Neural progenitor cell (in vitro differentiated cells): ENCODE measurements around the gene MRPL19. TPM values are rescaled to one million over a fixed set of nuclear protein-coding genes. Genes with fewer than 3 reads are reported as not detected.
A peak's percentile ranks its signal among the peaks of the same experiment; 100 is the strongest.

Experiments used
- DNase-seq: peaks from one replicate; pipeline ENCODE4 v3.0.0-alpha.2; 2016; ENCODE audit warnings: low spot score
- H2AFZ ChIP-seq: fragments of 200-600 bp; sonication (generic); replicated peaks from 2 replicates; pipeline ENCODE4 v1.6.1; 2016; ENCODE audit warnings: antibody characterized with exemption
- H3F3A ChIP-seq: fragments of 200-600 bp; sonication (generic); 2 replicates; pipeline ENCODE4 v1.6.1; 2016; ENCODE audit warnings: antibody characterized with exemption, low read depth
- H3K27ac ChIP-seq: fragments of 200-600 bp; sonication (generic); 2 replicates; pipeline ENCODE4 v1.5.1; 2016; ENCODE audit warnings: mild to moderate bottlenecking
- H3K27me3 ChIP-seq: fragments of 200-600 bp; sonication (generic); 2 replicates; pipeline ENCODE4 v1.6.1; 2016; ENCODE audit warnings: mild to moderate bottlenecking, moderate library complexity
- H3K36me3 ChIP-seq: fragments of 200-600 bp; sonication (generic); 2 replicates; pipeline ENCODE4 v1.5.1; 2016
- H3K4me1 ChIP-seq: fragments of 200-600 bp; sonication (generic); 2 replicates; pipeline ENCODE4 v1.6.1; 2016; ENCODE audit warnings: mixed run types
- H3K4me2 ChIP-seq: fragments of 200-600 bp; sonication (generic); 2 replicates; pipeline ENCODE4 v1.6.1; 2016
- H3K4me3 ChIP-seq: fragments of 200-600 bp; sonication (generic); 2 replicates; pipeline ENCODE4 v1.5.1; 2016
- H3K79me2 ChIP-seq: fragments of 200-600 bp; sonication (generic); 2 replicates; pipeline ENCODE4 v1.6.1; 2016; ENCODE audit warnings: low read depth
- H3K9ac ChIP-seq: fragments of 200-600 bp; sonication (generic); 2 replicates; pipeline ENCODE4 v1.6.1; 2016
- H3K9me3 ChIP-seq: fragments of 200-600 bp; sonication (generic); 2 replicates; pipeline ENCODE4 v1.5.1; 2016; ENCODE audit warnings: low read depth
- H4K20me1 ChIP-seq: fragments of 200-600 bp; sonication (generic); 2 replicates; pipeline ENCODE4 v1.6.1; 2016; ENCODE audit warnings: low read depth
- H3K27ac Mint-ChIP-seq: 3 replicates; pipeline ENCODE4 v1.8.0; 2021; ENCODE audit warnings: mixed read lengths
- H3K27me3 Mint-ChIP-seq: 2 replicates; pipeline ENCODE4 v1.8.0; 2022; ENCODE audit warnings: low read depth, mild to moderate bottlenecking, inconsistent platforms, moderate library complexity, mixed read lengths; ENCODE audit not compliant: insufficient read depth
- H3K36me3 Mint-ChIP-seq: 3 replicates; pipeline ENCODE4 v1.8.0; 2021; ENCODE audit warnings: mixed read lengths
- H3K4me1 Mint-ChIP-seq: 3 replicates; pipeline ENCODE4 v1.8.0; 2021; ENCODE audit warnings: mixed read lengths
- H3K4me3 Mint-ChIP-seq: 3 replicates; pipeline ENCODE4 v1.8.0; 2021; ENCODE audit warnings: mild to moderate bottlenecking, moderate library complexity, mixed read lengths
- H3K9me3 Mint-ChIP-seq: 3 replicates; pipeline ENCODE4 v1.8.0; 2020; ENCODE audit warnings: mixed read lengths
- EZH2 ChIP-seq: fragments of 200-600 bp; sonication (generic); IDR thresholded peaks from 2 replicates; pipeline ENCODE4 v1.6.1; 2017; ENCODE audit warnings: antibody characterized with exemption, mild to moderate bottlenecking, moderate library complexity
- EZH2phosphoT487 ChIP-seq: fragments of 200-600 bp; sonication (generic); IDR thresholded peaks from 2 replicates; pipeline ENCODE4 v1.6.1; 2017; ENCODE audit warnings: antibody characterized with exemption
- total RNA-seq: library from RNA; depleted of rRNA; stranded (reverse); fragments of >200 nt; gene quantifications from 2 replicates; pipeline ENCODE4 v1.2.3, GENCODE V29; 2015; ENCODE audit warnings: low replicate concordance
- TF ChIP-seq, protein P1 (sequence below): fragments of 200-600 bp; sonication (generic); IDR thresholded peaks from 2 replicates; pipeline ENCODE4 v1.5.1; 2017; ENCODE audit warnings: antibody characterized with exemption, mild to moderate bottlenecking

The MRPL19 gene
- total RNA-seq, 1 donor from 2014 or later = 80.4 TPM

DNA sequence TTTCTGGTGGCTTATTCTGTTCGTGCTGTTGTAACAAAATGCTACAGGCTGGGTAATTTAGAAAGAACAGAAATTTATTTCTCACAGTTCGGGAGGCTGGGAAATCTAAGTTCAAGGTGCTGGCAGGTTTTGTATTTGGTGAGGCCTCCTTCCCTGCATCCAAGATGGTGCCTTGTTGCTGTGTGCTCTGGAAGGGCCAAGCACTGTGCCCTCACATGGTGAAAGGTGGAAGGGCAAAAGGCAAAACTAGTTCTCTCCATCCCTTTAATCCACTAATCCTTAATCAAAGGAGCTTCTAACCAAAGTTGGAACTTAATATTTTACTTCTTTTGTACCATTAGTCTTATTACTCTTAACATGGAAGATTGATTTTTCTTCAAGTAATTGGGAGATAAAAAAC lies 7.4 kb downstream of the MRPL19 start:
- Histone ChIP-seq H3K9me3 (no peaks in the 10 kb centered on the region), H3K4me2 (no peak overlapping the region), H2AFZ (no peak overlapping the region), H3K4me1 (no peaks in the 10 kb centered on the region), H4K20me1 (peaks cover 3% of the 10 kb centered on the region), H3K4me3 (no peak overlapping the region), H3K27ac (no peak overlapping the region), H3K79me2 (peaks cover 36% of the 10 kb centered on the region), H3K27me3 (no peaks in the 10 kb centered on the region), H3K9ac (no peak overlapping the region), H3K36me3 (peaks cover 54% of the 10 kb centered on the region), H3F3A (no peaks in the 10 kb centered on the region)
- no peak overlapping the region for H3K4me3 Mint-ChIP-seq
- H3K27ac Mint-ChIP-seq = no peak overlapping the region
- no peak for TF ChIP-seq EZH2phosphoT487
- TF ChIP-seq, protein P1, sequence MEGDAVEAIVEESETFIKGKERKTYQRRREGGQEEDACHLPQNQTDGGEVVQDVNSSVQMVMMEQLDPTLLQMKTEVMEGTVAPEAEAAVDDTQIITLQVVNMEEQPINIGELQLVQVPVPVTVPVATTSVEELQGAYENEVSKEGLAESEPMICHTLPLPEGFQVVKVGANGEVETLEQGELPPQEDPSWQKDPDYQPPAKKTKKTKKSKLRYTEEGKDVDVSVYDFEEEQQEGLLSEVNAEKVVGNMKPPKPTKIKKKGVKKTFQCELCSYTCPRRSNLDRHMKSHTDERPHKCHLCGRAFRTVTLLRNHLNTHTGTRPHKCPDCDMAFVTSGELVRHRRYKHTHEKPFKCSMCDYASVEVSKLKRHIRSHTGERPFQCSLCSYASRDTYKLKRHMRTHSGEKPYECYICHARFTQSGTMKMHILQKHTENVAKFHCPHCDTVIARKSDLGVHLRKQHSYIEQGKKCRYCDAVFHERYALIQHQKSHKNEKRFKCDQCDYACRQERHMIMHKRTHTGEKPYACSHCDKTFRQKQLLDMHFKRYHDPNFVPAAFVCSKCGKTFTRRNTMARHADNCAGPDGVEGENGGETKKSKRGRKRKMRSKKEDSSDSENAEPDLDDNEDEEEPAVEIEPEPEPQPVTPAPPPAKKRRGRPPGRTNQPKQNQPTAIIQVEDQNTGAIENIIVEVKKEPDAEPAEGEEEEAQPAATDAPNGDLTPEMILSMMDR = peak; percentile 7
- peaks cover 5% of the 10 kb centered on the region for H3K9me3 Mint-ChIP-seq
- H3K27me3 Mint-ChIP-seq = no peaks in the 10 kb centered on the region
- H3K4me1 Mint-ChIP-seq = no peaks in the 10 kb centered on the region
- peaks cover 75% of the 10 kb centered on the region for H3K36me3 Mint-ChIP-seq
- no peak for DNase-seq

DNA sequence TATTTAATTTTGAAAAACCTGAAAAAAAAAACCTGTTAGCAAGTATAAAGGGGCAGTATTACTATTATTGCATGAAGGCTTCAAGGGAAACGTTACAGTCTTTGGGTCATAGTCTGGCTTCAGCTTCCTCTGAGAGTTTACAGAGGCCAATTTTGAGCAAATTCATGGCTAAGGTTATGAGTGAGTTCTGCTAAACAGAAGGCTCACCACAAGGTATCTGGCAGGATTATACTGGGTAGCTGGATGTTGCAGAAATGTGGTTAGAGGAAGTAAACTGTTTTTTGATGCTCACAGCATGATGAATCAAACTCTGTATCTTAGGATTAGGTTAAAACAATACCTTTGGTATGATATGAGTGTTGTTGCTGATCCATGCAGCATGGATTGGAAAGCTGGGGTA lies 9.3 kb downstream of the MRPL19 start:
- Mint-ChIP-seq H3K27ac (no peak overlapping the region), H3K36me3 (peaks cover 80% of the 10 kb centered on the region), H3K4me1 (no peaks in the 10 kb centered on the region), H3K9me3 (peaks cover 10% of the 10 kb centered on the region), H3K4me3 (no peak overlapping the region), H3K27me3 (no peaks in the 10 kb centered on the region)
- H3K36me3 ChIP-seq = peaks cover 54% of the 10 kb centered on the region
- no peaks in the 10 kb centered on the region for H3F3A ChIP-seq
- H3K4me2 ChIP-seq = no peak overlapping the region
- H3K27me3 ChIP-seq = no peaks in the 10 kb centered on the region
- peaks cover 3% of the 10 kb centered on the region for H4K20me1 ChIP-seq
- no peak for DNase-seq
- no peak overlapping the region for H3K27ac ChIP-seq
- H2AFZ ChIP-seq = no peak overlapping the region
- H3K9ac ChIP-seq = no peak overlapping the region
- no peaks in the 10 kb centered on the region for H3K4me1 ChIP-seq
- TF ChIP-seq EZH2phosphoT487 (no peak), EZH2 (no peak)
- TF ChIP-seq, protein P1 = no peak
- H3K79me2 ChIP-seq = peaks cover 42% of the 10 kb centered on the region
- no peak overlapping the region for H3K4me3 ChIP-seq
- no peaks in the 10 kb centered on the region for H3K9me3 ChIP-seq

- TF ChIP-seq EZH2 (no peak), EZH2phosphoT487 (no peak)
- TF ChIP-seq, protein P1 = no peak
- Mint-ChIP-seq H3K36me3 (peaks cover 81% of the 10 kb centered on the region), H3K4me1 (no peaks in the 10 kb centered on the region), H3K27me3 (no peaks in the 10 kb centered on the region), H3K27ac (no peak overlapping the region), H3K9me3 (peaks cover 10% of the 10 kb centered on the region), H3K4me3 (no peak overlapping the region)
- Histone ChIP-seq H4K20me1 (peaks cover 3% of the 10 kb centered on the region), H3F3A (no peaks in the 10 kb centered on the region), H3K79me2 (peaks cover 42% of the 10 kb centered on the region), H3K9me3 (no peaks in the 10 kb centered on the region), H3K4me1 (no peaks in the 10 kb centered on the region), H3K36me3 (peaks cover 50% of the 10 kb centered on the region), H3K4me2 (no peak overlapping the region), H3K9ac (no peak overlapping the region), H3K4me3 (no peak overlapping the region), H3K27me3 (no peaks in the 10 kb centered on the region), H3K27ac (no peak overlapping the region), H2AFZ (no peak overlapping the region)
- DNase-seq = no peak
Observed at GRCh38 chr2:75656563-75656962, 10.0 kb downstream of the MRPL19 start.

DNA sequence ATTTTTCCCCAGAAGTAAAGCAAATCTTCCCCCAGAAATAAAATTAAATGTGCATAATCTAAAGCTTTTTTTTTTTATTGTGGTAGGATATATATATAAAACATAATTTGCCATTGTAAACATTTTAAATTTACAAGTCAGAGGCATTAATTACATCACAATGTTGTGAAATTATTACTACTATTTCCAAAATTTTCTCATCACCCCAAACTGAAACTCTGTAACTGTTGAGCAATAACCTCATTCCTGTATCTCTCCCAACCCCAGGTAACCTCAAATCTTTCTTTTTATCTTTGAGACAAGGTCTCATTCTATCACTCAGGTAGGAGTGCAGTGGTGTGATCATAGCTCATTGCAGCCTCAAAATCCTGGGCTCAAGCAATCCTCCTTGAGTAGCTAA lies 11.2 kb downstream of the MRPL19 start:
- H3K4me2 ChIP-seq = no peak overlapping the region
- Mint-ChIP-seq H3K4me3 (no peak overlapping the region), H3K27me3 (no peaks in the 10 kb centered on the region), H3K4me1 (no peaks in the 10 kb centered on the region), H3K27ac (no peak overlapping the region), H3K9me3 (peaks cover 10% of the 10 kb centered on the region), H3K36me3 (peaks cover 77% of the 10 kb centered on the region)
- H3K36me3 ChIP-seq = peaks cover 39% of the 10 kb centered on the region
- H3K9me3 ChIP-seq = no peaks in the 10 kb centered on the region
- H3K4me3 ChIP-seq = no peak overlapping the region
- H3F3A ChIP-seq = no peaks in the 10 kb centered on the region
- peaks cover 42% of the 10 kb centered on the region for H3K79me2 ChIP-seq
- DNase-seq = no peak
- no peak overlapping the region for H2AFZ ChIP-seq
- H3K27me3 ChIP-seq = no peaks in the 10 kb centered on the region
- H3K9ac ChIP-seq = no peak overlapping the region
- TF ChIP-seq, protein P1 = no peak
- TF ChIP-seq EZH2 = no peak
- no peak for TF ChIP-seq EZH2phosphoT487
- peaks cover 3% of the 10 kb centered on the region for H4K20me1 ChIP-seq
- H3K4me1 ChIP-seq = no peaks in the 10 kb centered on the region
- no peak overlapping the region for H3K27ac ChIP-seq
